ENCODE measurements around the gene CCDC167. TPM values are rescaled to one million over a fixed set of nuclear protein-coding genes. Genes with fewer than 3 reads are reported as not detected.
A peak's percentile ranks its signal among the peaks of the same experiment; 100 is the strongest.

Gene CCDC167
- total and polyA plus RNA-seq, 2 donors (not counting 1 experiment from before 2014, with no cell fraction given), result 11.1 to 60.1 TPM

GRCh38 chr6:37547564-37548061, 47.9 kb upstream of the CCDC167 start:
- Histone ChIP-seq H2AFZ (ENCODE audit: insufficient read depth, low read depth, low read length, poor library complexity, severe bottlenecking) (peak overlapping the region; percentile 12), H3K4me2 (replicated peaks; ENCODE audit: low read depth, low read length, poor library complexity, severe bottlenecking) (peak overlapping the region; percentile 69), H4K20me1 (ENCODE audit: control insufficient read depth, insufficient read depth, low read length, poor library complexity, severe bottlenecking) (no peaks in the 10 kb centered on the region), H3K27ac (ENCODE audit: low read length in 2 of 2) (peak overlapping the region; percentile 35 to 71), H3K27me3 (replicated peaks in 1 of 4; ENCODE audit: control extremely low read depth in 1 of 4, control insufficient read depth in 3 of 4, insufficient read depth in 4 of 4, low read length in 3 of 4) (no peaks in the 10 kb centered on the region), H3K4me1 (ENCODE audit: control insufficient read depth in 2 of 2, insufficient read depth in 2 of 2, low read length in 2 of 2) (peaks cover 83 to 98% of the 10 kb centered on the region in 2 donors), H3K9me3 (ENCODE audit: control extremely low read depth in 1 of 3, control insufficient read depth in 2 of 3, insufficient read depth in 1 of 3, low read length in 2 of 3) (no peaks in the 10 kb centered on the region), H3K79me2 (ENCODE audit: control insufficient read depth, insufficient read depth, low read length) (no peaks in the 10 kb centered on the region), H3K36me3 (replicated peaks in 1 of 2; ENCODE audit: control extremely low read depth in 1 of 2, control insufficient read depth in 1 of 2, extremely low read depth in 1 of 2, insufficient read depth in 2 of 2, low read length in 1 of 2) (no peaks in the 10 kb centered on the region), H3K9ac (ENCODE audit: low read length) (peak overlapping the region; percentile 6), H3K4me3 (ENCODE audit: control extremely low read depth in 1 of 5, extremely low read depth in 1 of 5, insufficient read depth in 1 of 5, low read depth in 2 of 5, low read length in 4 of 5) (peak overlapping the region in 1 of 5 experiments; percentile 32)
- ChIA-PET POLR2A (interaction anchor here (0.6 to 1.7 kb wide), 6 partner anchors 11 to 427 kb away, joined by 3 to 6 read pairs (median 6); partner anchors contain the start of gene CCDC167), CTCF (interaction anchor here (1.2 to 4.7 kb wide), 9 partner anchors 8 to 144 kb away, joined by 3 to 38 read pairs (median 5); no protein-coding TSS in a partner anchor)
- H3K4me3 Mint-ChIP-seq, result peak overlapping the region; percentile 67
- H3K4me1 Mint-ChIP-seq, result peaks cover 73% of the 10 kb centered on the region
- intact Hi-C loops (cut with micrococcal nuclease), result no loop called here
- H3K9me3 Mint-ChIP-seq (ENCODE audit: insufficient read depth), result no peaks in the 10 kb centered on the region
- no peaks in the 10 kb centered on the region for H3K27me3 Mint-ChIP-seq
- WGBS (ENCODE audit: insufficient coverage), result 14% methylated on average over 4 of the region's 8 CpGs
- peak; percentile 71 for ATAC-seq (ENCODE audit: low read depth)
- DNase-seq, result peak; percentile 66
- peak overlapping the region; percentile 82 for H3K27ac Mint-ChIP-seq
- TF ChIP-seq, protein P1, sequence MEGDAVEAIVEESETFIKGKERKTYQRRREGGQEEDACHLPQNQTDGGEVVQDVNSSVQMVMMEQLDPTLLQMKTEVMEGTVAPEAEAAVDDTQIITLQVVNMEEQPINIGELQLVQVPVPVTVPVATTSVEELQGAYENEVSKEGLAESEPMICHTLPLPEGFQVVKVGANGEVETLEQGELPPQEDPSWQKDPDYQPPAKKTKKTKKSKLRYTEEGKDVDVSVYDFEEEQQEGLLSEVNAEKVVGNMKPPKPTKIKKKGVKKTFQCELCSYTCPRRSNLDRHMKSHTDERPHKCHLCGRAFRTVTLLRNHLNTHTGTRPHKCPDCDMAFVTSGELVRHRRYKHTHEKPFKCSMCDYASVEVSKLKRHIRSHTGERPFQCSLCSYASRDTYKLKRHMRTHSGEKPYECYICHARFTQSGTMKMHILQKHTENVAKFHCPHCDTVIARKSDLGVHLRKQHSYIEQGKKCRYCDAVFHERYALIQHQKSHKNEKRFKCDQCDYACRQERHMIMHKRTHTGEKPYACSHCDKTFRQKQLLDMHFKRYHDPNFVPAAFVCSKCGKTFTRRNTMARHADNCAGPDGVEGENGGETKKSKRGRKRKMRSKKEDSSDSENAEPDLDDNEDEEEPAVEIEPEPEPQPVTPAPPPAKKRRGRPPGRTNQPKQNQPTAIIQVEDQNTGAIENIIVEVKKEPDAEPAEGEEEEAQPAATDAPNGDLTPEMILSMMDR (IDR thresholded peaks at IDR 0.05), result no peak
- TF ChIP-seq EZH2 (IDR thresholded peaks at IDR 0.05; ENCODE audit: borderline replicate concordance, insufficient read depth, low read depth, low read length, poor library complexity, severe bottlenecking), result no peak

- Mint-ChIP-seq H3K4me3 (no peak overlapping the region), H3K27ac (peak overlapping the region; percentile 75), H3K27me3 (no peaks in the 10 kb centered on the region), H3K9me3 (ENCODE audit: insufficient read depth) (no peaks in the 10 kb centered on the region), H3K4me1 (peaks cover 67% of the 10 kb centered on the region)
- peak overlapping the region in 1 of 2 donors; percentile 71 for H3K27ac ChIP-seq (ENCODE audit: low read length in 2 of 2)
- no peaks in the 10 kb centered on the region for H4K20me1 ChIP-seq (ENCODE audit: control insufficient read depth, insufficient read depth, low read length, poor library complexity, severe bottlenecking)
- no peak overlapping the region for H3K4me3 ChIP-seq (ENCODE audit: control extremely low read depth in 1 of 5, extremely low read depth in 1 of 5, insufficient read depth in 1 of 5, low read depth in 2 of 5, low read length in 4 of 5)
- no peaks in the 10 kb centered on the region for H3K36me3 ChIP-seq (replicated peaks in 1 of 2; ENCODE audit: control extremely low read depth in 1 of 2, control insufficient read depth in 1 of 2, extremely low read depth in 1 of 2, insufficient read depth in 2 of 2, low read length in 1 of 2)
- H3K9me3 ChIP-seq (ENCODE audit: control extremely low read depth in 1 of 3, control insufficient read depth in 2 of 3, insufficient read depth in 1 of 3, low read length in 2 of 3), result no peaks in the 10 kb centered on the region
- peaks cover 76 to 89% of the 10 kb centered on the region in 2 donors for H3K4me1 ChIP-seq (ENCODE audit: control insufficient read depth in 2 of 2, insufficient read depth in 2 of 2, low read length in 2 of 2)
- 83% methylated on average over 4 of the region's 9 CpGs for WGBS (ENCODE audit: insufficient coverage)
- intact Hi-C loops (cut with micrococcal nuclease), result no loop called here
- no peak overlapping the region for H3K9ac ChIP-seq (ENCODE audit: low read length)
- no peak for TF ChIP-seq EZH2 (IDR thresholded peaks at IDR 0.05; ENCODE audit: borderline replicate concordance, insufficient read depth, low read depth, low read length, poor library complexity, severe bottlenecking)
- TF ChIP-seq, protein P1 (IDR thresholded peaks at IDR 0.05), result no peak
- ATAC-seq (ENCODE audit: low read depth), result no peak
- no peaks in the 10 kb centered on the region for H3K27me3 ChIP-seq (replicated peaks in 1 of 4; ENCODE audit: control extremely low read depth in 1 of 4, control insufficient read depth in 3 of 4, insufficient read depth in 4 of 4, low read length in 3 of 4)
- H3K4me2 ChIP-seq (replicated peaks; ENCODE audit: low read depth, low read length, poor library complexity, severe bottlenecking), result no peak overlapping the region
- H3K79me2 ChIP-seq (ENCODE audit: control insufficient read depth, insufficient read depth, low read length), result no peaks in the 10 kb centered on the region
- POLR2A ChIA-PET, result no interaction called here
- CTCF ChIA-PET, result interaction anchor here (1.4 to 4.7 kb wide), 6 partner anchors 9 to 19 kb away, joined by 4 to 38 read pairs (median 8); no protein-coding TSS in a partner anchor
- DNase-seq, result no peak
- H2AFZ ChIP-seq (ENCODE audit: insufficient read depth, low read depth, low read length, poor library complexity, severe bottlenecking), result no peak overlapping the region
Observed at GRCh38 chr6:37546141-37546871, 46.6 kb upstream of the CCDC167 start.

Measured in B cell (primary cell).